Spleen (tissue), 7 donors: ENCODE data around the gene DCP2.

Source experiments
- POLR2A ChIP-seq, 3 donors: fragments of 450-650 bp; IDR thresholded peaks; one replicate each; pipeline ENCODE4 v1.5.1; 2017; ENCODE audit warnings: antibody characterized with exemption in 3 of 3, mild to moderate bottlenecking in 1 of 3
- TF ChIP-seq, protein P1 (sequence below), 11 experiments: fragments of 200-600 bp in 7 of 11; fragments of 450-650 bp in 4 of 11; sonication (generic) in 4 of 11; IDR thresholded peaks in 8 of 11; conservative IDR thresholded peaks in 3 of 11; 1 replicate in 7 of 11; 2 replicates in 4 of 11; pipeline versions ENCODE4 v1.4.0 to v1.8.0; 2016 to 2021; ENCODE audit warnings: antibody characterized with exemption in 11 of 11, inconsistent platforms in 4 of 11, mild to moderate bottlenecking in 1 of 11
- donor health status: DM: no; HTN: no; CAD: no; lungs with moderate emphysema.
- donor health status: DM: no; HTN: no; CAD: no.
- donor health status: DM: no; HTN: no; CAD: no.

GRCh38 chr5:112934366-112934663, 42.3 kb upstream of the DCP2 start:
- no peak for TF ChIP-seq POLR2A (IDR thresholded peaks at IDR 0.05)
- TF ChIP-seq, protein P1, sequence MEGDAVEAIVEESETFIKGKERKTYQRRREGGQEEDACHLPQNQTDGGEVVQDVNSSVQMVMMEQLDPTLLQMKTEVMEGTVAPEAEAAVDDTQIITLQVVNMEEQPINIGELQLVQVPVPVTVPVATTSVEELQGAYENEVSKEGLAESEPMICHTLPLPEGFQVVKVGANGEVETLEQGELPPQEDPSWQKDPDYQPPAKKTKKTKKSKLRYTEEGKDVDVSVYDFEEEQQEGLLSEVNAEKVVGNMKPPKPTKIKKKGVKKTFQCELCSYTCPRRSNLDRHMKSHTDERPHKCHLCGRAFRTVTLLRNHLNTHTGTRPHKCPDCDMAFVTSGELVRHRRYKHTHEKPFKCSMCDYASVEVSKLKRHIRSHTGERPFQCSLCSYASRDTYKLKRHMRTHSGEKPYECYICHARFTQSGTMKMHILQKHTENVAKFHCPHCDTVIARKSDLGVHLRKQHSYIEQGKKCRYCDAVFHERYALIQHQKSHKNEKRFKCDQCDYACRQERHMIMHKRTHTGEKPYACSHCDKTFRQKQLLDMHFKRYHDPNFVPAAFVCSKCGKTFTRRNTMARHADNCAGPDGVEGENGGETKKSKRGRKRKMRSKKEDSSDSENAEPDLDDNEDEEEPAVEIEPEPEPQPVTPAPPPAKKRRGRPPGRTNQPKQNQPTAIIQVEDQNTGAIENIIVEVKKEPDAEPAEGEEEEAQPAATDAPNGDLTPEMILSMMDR (IDR thresholded peaks at IDR 0.05 in 8 of 11, conservative IDR thresholded peaks at IDR 0.05 in 3 of 11), result no peak
